GM19397 (cell line): ENCODE results near the gene SIKE1.
"Not testable (repeated sequence)": the region's sequence is repeated elsewhere in the genome, so short reads cannot be mapped to it uniquely, and the experiment has no call there.

ENCODE experiments used
- ATAC-seq: cut with Tn5 transposase; IDR thresholded peaks from one replicate; pipeline ENCODE4 v1.9.1; 2021; ENCODE audit warnings: mild to moderate bottlenecking, moderate library complexity; ENCODE audit not compliant: unreplicated experiment

SIKE1 gene

DNA sequence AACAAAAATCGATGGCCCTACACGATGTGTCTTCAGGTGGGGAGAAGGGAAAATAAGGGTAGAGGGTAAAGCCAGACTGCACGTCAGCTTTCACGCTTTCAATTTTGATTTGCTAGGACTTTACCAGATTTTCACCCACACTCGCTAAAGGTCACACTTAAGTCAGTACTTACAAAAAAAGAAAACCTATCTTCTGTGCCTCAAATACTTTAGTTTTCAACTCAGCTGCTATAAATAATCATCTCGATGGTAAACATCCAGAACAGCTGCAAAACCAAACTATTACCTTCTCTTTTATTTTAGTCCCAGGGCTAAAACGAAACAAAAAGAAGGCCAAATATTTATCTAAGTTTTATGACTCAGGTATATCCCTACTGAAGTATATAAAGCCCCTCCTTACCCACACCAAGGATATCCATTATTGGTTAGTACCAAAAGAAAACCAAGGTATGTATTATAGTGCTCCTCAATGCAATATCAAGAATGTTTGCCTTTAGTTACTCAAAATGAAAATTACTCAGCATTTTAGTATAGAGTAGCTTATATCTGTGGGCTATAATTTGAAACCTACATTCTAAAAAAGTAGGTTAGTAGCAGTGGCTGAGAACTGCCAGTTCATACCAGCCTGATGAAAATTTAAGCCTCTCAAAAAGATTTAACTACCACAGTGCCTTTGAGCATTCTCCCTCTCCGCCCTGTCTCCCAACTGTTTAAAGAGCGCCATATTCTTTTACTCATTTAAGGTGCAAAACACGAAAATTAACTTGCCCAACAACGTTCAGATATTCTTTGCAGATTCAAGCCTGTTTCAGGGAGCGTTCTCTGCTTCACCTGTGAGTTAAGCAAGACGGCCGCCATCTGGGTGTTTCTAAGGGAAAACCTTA lies 24.2 kb downstream of the SIKE1 start:
- ATAC-seq, result peak; percentile 32

DNA sequence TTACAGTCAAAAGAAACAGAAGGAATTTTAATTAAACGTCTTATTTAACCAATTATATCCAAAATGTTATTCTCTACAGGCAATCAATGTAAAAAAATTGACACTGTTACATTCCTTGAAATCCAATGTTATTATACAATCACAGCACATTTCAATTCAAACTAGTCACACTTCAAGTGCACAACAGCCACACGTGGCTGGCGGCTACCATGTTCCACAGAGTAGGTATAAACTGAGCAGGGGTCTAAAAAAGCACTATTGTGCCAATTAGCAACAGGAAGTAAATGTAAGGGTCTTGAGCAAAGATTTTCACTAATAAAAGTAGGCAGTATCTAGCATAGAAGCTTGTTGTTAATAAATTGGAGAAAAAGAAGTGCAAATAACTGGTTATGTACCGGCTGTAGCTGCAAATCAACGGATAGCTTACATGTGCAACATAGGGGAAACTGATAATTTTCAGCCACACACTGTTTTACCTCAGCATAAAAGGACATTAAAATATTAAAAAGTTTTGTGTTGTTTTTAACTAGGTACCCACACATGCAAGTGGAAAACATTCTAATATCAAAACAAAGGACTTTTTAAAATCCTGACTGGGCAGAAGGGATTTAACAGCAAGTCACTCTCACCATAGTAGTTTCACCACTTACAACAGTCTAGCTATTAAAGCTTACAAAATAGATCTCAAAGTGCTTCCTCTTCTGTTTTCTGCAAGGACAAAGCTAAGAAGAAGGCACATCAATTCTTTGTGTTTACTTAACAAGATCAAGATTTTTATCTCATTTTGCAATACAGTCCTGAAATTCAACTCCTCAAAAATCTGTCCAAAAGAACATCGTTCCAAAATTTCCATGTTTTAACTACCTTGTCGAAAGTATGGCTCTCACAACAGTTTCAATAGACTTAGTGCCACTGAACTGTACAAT lies 25.2 kb downstream of the SIKE1 start:
- no peak for ATAC-seq

DNA sequence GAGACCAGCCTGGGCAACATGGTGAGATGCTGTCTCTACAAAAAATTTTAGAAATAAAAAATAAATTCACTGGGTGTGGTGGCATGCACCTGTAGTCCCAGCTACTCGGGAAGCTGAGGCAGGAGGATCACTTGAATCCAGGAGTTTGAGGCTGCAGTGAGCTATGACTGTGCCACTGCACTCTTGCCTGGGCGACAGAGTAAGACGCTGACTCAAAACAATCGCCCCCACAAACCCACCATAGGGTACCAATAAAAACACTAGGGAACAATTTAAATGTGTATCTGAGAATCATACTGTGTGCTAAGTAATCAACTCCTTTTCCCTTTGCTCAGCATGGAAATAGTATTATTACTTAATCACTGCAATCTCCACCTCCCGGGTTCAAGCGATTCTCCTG lies 26.8 kb downstream of the SIKE1 start:
- ATAC-seq, result not testable (repeated sequence)

DNA sequence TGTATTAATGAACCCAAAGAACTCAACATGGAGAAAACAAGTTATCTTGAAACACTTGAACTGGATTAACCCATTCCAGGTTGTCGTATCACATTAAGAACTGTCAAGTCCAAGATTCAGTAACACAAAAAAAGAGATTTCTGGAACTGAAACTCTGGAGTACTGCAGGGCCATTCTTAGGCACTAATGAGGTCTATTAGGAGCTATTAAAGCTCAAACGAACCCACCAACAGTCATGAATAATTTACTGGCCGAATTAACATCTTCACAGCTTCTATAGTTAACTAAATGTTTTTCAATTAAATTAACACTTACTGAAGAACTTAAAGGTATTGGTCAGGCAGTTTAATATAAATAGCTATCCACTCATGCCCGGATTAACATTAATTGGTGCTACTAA lies 27.3 kb downstream of the SIKE1 start:
- no peak for ATAC-seq

DNA sequence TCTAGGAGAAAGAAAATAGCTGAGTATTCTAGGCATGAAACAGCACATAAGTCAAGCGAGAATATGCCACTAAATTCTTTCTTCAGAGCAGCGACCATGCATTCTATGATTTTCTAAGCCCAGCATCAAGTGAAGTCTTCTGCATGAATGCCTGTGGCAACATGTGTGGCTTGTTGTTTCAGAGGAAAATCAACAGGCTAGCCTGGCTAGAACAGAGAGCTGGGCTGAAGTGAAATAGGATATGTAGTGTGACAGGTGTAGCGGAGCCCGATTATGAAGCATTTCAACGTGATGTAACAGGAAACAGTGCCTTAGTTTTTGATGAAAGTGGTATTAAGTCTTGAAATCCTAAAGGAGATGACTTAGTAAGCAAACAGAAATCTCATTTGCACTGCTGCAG lies 29.7 kb downstream of the SIKE1 start:
- no peak for ATAC-seq

DNA sequence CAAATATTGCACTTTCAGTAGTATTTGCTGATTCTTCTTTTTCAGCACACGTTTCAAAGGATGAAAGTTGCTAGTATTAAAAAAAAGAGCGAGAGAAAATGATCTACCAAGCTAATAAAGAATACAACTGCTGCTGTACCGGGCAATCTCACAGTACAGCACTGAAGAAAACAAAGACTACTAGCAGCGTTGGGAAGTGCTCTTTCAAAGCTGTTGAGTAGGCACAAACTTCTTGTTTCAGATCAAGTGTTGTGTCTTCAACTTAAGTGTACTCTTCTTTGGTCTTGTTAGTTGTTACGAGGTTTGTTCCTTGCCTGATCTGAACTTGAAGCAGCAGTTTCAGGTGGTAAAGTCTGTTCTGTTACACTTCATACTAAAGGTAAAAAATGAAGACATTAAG lies 30.6 kb downstream of the SIKE1 start:
- no peak for ATAC-seq

DNA sequence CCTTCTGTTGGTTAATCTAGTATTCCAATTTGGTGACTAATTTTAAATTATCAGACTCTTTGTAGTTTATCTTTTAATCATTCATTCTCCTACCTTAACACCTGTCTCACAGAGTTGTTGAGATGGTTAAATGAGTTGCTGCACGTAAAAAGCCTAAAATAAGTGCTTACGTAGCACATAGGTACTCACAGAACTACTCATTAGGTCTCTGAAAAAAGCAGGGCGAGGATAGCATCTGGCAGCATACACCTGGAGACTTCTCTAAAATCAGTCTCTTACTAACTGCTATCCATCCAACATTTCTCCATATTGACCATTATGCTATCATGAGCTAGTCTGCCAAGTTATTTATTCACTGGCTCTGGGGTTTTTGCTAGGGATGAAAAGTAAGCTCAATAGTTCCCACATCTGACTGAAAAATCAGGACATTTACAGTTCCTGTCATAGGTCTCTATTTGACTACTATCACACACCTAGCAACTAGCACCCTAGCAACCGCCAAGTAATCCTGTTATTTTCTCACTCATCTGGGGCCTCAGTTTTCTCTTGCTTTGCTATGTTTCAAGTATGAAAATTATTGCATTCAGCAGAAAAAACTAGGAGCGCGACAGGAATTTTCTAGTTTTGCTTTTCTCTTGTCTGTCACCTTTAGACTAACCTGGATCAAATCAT lies 33.9 kb downstream of the SIKE1 start:
- no peak for ATAC-seq

DNA sequence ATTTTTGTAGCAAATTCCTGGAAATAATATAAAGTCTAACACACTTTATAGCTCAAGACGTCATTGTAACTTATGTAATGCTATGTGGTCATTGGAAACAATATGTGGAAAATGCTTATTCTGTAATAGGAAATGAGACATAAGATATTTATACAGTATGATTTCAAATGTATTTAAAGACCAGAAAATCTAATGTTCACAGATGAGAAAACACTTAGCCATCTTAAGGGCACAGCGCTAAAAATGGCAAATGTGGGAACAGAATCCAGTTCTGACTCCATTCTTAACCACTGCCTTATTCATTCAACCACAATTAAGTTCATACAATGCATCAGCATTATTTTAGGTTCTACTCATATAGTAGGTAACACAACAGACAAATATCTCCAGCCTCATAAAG lies 35.2 kb downstream of the SIKE1 start:
- no peak for ATAC-seq

DNA sequence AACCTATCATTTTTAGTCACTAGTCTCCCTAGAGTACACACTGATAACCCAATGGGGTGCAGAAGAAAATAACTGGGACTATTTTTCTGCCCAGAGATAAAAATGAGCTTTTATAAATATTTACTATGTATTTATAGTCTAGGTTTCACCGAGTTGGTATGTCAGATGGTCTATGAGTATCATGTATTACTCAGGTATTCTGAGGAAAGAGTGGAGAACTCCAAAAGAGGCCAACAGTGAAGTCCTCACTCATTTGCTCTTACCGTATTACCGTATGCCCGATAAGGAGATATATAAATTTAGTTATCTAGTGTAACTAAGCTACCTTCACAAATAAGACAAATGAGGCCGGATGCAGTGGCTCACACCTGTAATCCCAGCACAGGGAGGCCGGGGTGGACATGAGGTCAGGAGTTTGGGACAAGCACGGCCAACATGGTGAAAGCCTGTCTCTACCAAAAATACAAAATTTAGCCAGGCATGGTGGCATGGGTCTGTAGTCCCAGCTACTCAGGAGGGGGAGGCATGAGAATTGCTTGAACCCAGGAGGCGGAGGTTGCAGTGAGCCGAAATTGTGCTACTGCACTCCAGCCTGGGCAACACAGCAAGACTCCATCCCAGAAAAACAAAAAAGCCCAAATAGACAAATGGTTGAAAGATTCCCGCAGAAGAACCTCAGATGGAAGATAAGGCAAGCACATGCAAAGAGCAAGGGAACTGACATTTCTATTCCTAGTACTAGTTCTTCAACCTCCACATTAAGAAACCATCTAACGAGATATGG lies 38.3 kb downstream of the SIKE1 start:
- no peak for ATAC-seq

DNA sequence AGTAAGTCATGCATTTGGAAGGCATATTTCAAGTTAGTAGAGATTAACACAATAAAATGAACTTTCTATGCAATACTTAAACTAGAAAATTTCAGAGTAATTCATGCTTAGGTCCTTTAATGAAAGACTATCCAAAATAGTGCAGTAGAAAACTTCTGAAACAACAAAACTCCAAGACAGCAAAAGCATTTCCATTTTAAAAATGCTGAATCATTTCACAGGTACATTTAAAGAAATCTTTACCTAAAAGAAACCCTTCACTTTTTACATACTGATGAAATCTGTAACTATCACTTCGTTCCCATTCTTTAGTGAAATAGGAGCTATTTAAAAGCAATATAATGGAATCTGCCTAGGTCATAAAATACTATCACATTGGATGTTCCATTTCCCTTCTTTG lies 40.2 kb downstream of the SIKE1 start:
- no peak for ATAC-seq

DNA sequence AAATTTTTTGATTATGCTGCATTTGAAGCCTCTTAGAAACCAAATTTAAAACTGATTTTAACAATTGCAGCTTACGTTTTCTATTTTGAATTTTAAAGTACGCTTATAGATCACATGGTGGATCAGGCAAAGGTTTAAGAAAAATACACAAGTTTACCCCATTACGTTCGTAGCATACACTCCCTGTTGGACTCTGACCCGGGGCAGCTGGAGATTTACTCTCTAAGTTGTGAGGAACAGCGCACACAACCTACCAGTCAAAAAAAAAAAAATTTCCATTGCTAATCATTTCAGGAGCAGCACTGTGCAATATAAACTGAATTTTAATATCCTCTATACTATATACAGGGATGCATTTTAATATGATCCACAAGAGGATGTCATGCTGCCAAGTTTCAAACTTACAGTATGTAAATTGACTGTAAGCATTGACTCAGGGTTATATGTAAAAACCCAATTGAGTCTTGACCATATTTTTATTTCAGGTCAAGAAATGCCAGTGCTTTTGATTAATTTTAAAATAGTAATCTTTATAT lies 43.1 kb downstream of the SIKE1 start:
- no peak for ATAC-seq

DNA sequence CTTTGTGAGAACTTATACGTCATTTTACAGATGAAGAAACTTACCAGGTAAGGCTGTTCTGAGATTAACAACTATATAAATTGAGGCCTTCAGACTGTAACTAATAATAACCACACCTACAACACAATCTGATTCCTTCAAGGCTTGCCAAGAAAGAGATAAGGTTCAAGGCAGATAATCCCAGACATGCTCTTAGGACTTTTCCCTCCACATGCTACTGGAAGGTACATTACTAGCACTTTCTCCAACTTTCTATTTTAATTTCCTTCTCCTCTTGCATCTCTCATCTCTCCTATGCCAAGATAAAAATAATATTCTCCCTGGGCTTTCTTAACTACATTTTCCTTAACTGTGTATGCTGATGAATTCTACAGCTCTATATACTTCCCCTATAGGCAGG lies 45.0 kb downstream of the SIKE1 start:
- no peak for ATAC-seq

DNA sequence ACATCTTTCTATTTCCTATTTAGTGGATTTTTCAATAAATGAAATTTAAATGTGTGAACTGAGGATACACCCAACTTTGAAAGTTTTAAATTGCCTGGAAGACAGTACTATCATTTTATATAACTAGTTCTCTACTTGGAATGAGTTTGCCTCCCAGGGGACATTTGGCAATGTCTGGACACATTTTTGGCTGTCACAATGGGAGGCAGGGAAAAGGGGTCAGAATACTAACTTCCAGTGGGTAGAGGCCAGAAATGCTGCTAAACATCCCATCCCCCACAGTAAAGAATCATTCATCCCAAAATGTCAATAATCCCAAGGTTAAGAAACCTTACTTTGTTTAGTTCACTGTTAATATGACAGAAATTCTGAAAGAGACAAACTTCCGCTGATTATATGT lies 50.7 kb downstream of the SIKE1 start:
- ATAC-seq, result no peak

DNA sequence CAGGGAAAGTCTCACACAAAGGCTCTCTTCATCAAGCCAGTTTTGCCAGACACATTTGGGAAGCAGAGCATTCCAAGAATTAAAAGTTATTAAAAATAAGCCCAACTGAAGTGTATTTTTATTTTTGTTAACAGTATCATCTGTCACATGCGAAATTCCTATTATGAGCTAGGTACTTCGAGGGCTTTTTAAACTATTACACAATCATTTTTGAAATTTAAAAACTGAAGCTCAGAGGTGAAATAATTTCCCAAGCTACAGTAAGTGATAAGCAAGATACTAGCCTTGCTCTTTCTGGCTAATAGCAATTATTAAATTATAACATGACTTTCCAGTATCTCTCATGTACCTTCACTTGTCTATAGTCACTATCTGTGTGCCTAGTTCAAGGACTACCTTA lies 51.9 kb downstream of the SIKE1 start:
- no peak for ATAC-seq

DNA sequence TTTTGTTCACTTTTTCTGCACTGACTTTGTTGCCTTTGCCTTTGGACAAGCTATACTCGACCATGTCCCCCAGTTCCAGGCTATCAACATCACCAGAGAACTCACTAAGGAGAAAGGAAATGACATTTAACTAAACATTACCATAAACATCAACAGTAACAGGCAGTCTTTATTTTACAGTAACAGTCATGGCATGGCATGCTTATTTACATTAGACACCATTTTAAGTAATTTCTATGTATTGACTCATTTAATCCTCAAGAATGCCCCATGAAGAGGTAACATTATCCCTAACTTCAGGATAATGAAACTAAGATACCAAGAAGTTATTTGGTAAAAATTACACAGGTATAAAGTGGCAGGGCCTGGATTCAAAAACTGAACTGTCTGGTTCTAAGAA lies 55.3 kb downstream of the SIKE1 start:
- ATAC-seq, result no peak

DNA sequence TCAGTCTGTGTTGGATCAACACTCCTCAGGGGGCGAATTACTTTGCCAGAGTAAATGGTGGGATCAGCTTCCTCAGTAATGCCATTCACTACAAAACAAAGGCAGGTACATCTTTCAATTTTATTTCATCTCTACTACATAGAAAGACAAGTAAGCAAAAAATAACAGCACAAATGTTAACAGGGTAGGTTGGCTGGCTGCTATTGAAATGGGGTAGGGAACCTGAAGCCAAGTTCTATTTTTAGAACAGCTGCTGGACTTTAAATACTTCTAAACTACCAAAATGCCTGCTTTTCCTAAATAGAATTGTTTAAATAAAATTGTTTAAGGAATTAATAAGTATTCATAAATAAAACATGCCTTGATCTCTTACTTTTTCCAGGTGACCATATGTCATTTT lies 56.6 kb downstream of the SIKE1 start:
- ATAC-seq, result no peak

DNA sequence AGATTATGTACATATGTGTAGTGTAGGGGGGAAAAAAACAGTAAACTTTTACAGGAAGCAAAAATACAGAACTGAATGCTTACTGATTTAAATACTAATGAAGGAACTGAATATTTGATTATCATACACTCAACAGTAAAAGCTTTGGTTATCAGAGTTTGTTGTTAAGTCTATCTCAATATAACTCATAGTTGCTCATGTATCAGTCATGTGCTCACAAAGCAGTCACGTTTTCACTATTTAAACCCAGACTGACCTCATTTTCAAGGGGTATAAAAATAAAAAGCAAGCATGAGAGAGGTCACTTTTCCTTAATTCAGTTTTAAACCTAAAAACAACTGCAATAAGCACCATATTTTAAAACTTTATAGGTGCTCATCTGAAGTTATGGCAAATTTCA lies 57.0 kb downstream of the SIKE1 start:
- no peak for ATAC-seq

DNA sequence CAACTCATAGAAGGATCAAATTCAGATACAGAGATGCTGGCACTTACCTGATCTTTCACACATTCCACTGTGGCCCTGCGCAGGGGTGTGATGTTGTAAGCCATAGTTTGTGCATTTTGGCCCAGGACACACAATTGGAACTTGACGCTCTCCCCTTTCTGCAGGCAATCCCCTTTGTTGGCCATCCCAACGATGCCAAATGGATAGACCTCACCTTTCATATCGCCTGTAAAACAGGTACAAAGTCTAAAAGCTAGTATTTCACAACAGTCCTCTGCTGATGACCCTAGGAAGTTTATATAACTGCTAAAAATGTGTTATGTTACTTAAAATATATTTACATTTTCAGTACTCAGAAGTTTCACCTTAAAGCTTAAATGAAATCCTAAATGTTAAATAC lies 60.0 kb downstream of the SIKE1 start:
- ATAC-seq, result no peak
